GM20000 (cell line): ENCODE measurements around the gene ESR1.
A peak's percentile ranks its signal among the peaks of the same experiment; 100 is the strongest.

Experiments
- DNase-seq: peaks from one replicate; pipeline ENCODE4 v3.0.0; 2012; ENCODE audit warnings: low spot score
- CTCF ChIP-seq: IDR thresholded peaks from 2 replicates; pipeline ENCODE4 v1.5.1; 2012; ENCODE audit warnings: mild to moderate bottlenecking, control low read depth; ENCODE audit errors: extremely low read depth, missing control alignments

The ESR1 gene

GRCh38 chr6:152167641-152168603, 360.4 kb downstream of the ESR1 start:
- DNase-seq, result no peak

GRCh38 chr6:152170313-152170701, 362.8 kb downstream of the ESR1 start:
- DNase-seq, result no peak

More at GRCh38 chr6:152167641-152168603, 360.4 kb downstream of the ESR1 start:
- TF ChIP-seq CTCF, result no peak

GRCh38 chr6:152170702-152171667, 363.5 kb downstream of the ESR1 start:
- DNase-seq, result peak; percentile 62
- no peak for TF ChIP-seq CTCF

More at GRCh38 chr6:152170313-152170701, 362.8 kb downstream of the ESR1 start:
- no peak for TF ChIP-seq CTCF

- no peak for TF ChIP-seq CTCF
Observed at GRCh38 chr6:152173321-152173720, 365.8 kb downstream of the ESR1 start.

GRCh38 chr6:152173957-152174356, 366.5 kb downstream of the ESR1 start:
- DNase-seq, result no peak
- no peak for TF ChIP-seq CTCF

More at GRCh38 chr6:152173321-152173720, 365.8 kb downstream of the ESR1 start:
- DNase-seq, result no peak

- no peak for DNase-seq
- TF ChIP-seq CTCF, result no peak
Observed at GRCh38 chr6:152176268-152176667, 368.8 kb downstream of the ESR1 start.
